ENCODE measurements around the gene HDAC2. TPM values are rescaled to one million over a fixed set of nuclear protein-coding genes. Genes with fewer than 3 reads are reported as not detected.
A peak's percentile ranks its signal among the peaks of the same experiment; 100 is the strongest.

Gene HDAC2
- total RNA-seq, 1 experiment from 2014 or later = 206 TPM

- in situ Hi-C loops (cut with HindIII; ENCODE audit: low pct_unique_long_range_greater_than_20kb, low sequenced_read_pairs) = no loop called here
- H3K27ac ChIP-seq (ENCODE audit: low read length) = peak overlapping the region; percentile 91
Observed at GRCh38 chr6:113968472-113968871, 2.5 kb downstream of the HDAC2 start.

DNA sequence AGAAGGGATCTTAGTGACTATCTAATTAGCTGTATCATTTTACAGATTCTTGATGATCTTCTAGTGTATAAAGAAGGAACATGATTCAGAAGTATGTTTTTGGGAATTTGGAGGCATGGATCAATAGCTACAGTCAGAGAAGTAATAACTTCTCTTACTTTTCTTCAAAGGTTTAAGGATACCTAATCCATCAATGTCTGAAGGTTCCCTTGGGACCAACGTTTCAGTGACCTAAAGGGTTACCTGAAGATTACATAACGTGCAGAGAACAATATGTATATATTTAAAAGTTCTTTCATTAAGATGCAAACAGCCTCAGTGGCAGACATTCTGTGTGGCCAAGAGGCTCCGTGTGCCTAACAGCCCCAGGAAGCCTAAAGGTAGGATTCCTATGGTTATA lies 3.2 kb downstream of the HDAC2 start:
- ChIA-PET CTCF (interaction anchor here (0.6 kb wide), 1 partner anchor 375 kb away, joined by 3 read pairs; the partner anchor contains the start of gene HS3ST5), POLR2A (no interaction called here)
- H3K27me3 ChIP-seq (ENCODE audit: control insufficient read depth, insufficient read depth, low read length) = no peaks in the 10 kb centered on the region
- no peaks in the 10 kb centered on the region for H3K9me3 ChIP-seq (ENCODE audit: control insufficient read depth, insufficient read depth, low read depth, low read length)
- BruUV-seq (replicated peaks) = no TSS peak
- peaks cover 22% of the 10 kb centered on the region for H3K4me1 ChIP-seq (ENCODE audit: control insufficient read depth, insufficient read depth, low read length)
- H3K36me3 ChIP-seq (ENCODE audit: control insufficient read depth, insufficient read depth, low read length) = no peaks in the 10 kb centered on the region
- H3K4me3 ChIP-seq (ENCODE audit: low read depth in 2 of 2, low read length in 2 of 2) = no peak overlapping the region
- intact Hi-C loops (cut with micrococcal nuclease; ENCODE audit: unreplicated experiment) = no loop called here
- TF ChIP-seq TCF7L2 (IDR thresholded peaks at IDR 0.05; ENCODE audit: low read depth, low read length) (no peak), CTCF (IDR thresholded peaks at IDR 0.05) (no peak)
- in situ Hi-C loops (cut with HindIII; ENCODE audit: low pct_unique_long_range_greater_than_20kb, low sequenced_read_pairs) = no loop called here
- H3K27ac ChIP-seq (ENCODE audit: low read length) = no peak overlapping the region
- no peak for ATAC-seq
- no peak for DNase-seq (ENCODE audit: low read depth, low spot score)

More at GRCh38 chr6:113968472-113968871, 2.5 kb downstream of the HDAC2 start:
- CTCF ChIA-PET = no interaction called here
- no peaks in the 10 kb centered on the region for H3K36me3 ChIP-seq (ENCODE audit: control insufficient read depth, insufficient read depth, low read length)
- peaks cover 22% of the 10 kb centered on the region for H3K4me1 ChIP-seq (ENCODE audit: control insufficient read depth, insufficient read depth, low read length)
- no peaks in the 10 kb centered on the region for H3K9me3 ChIP-seq (ENCODE audit: control insufficient read depth, insufficient read depth, low read depth, low read length)
- TF ChIP-seq POLR2AphosphoS5 (IDR thresholded peaks at IDR 0.05; ENCODE audit: low read depth, low read length) (no peak), SIN3A (IDR thresholded peaks at IDR 0.05; ENCODE audit: borderline replicate concordance, insufficient read depth, low read depth, low read length) (no peak), TCF7L2 (IDR thresholded peaks at IDR 0.05; ENCODE audit: low read depth, low read length) (no peak), CTCF (IDR thresholded peaks at IDR 0.05) (no peak), REST (IDR thresholded peaks at IDR 0.05; ENCODE audit: insufficient read depth in 1 of 2, low read depth in 2 of 2, low read length in 1 of 2) (no peak)
- H3K4me3 ChIP-seq (ENCODE audit: low read depth in 2 of 2, low read length in 2 of 2) = peak overlapping the region; percentile 19 to 85
- H3K27me3 ChIP-seq (ENCODE audit: control insufficient read depth, insufficient read depth, low read length) = no peaks in the 10 kb centered on the region
- intact Hi-C loops (cut with micrococcal nuclease; ENCODE audit: unreplicated experiment) = no loop called here
- DNase-seq (ENCODE audit: low read depth, low spot score) (no peak), ATAC-seq (no peak)
- POLR2A ChIA-PET = no interaction called here
- BruUV-seq (replicated peaks) = no TSS peak
